ENCODE measurements around the gene EGR2.

- TF ChIP-seq CTCF (IDR thresholded peaks at IDR 0.05) (no peak), POLR2A (IDR thresholded peaks at IDR 0.05) (no peak)
These were observed 37.0 kb upstream of the EGR2 start for GRCh38 chr10:62852961-62853702.
